Activated CD4-positive, alpha-beta T cell treated with anti-CD3 and anti-CD28 coated beads, Interleukin-2, amount 50 U/mL, for 4 hours (primary cell): ENCODE results near the gene LYPD6B.

ENCODE experiments used
- DNase-seq, 2 experiments: peaks; one replicate each; pipeline ENCODE4 v3.0.0-alpha.2; 2020

LYPD6B gene

DNA sequence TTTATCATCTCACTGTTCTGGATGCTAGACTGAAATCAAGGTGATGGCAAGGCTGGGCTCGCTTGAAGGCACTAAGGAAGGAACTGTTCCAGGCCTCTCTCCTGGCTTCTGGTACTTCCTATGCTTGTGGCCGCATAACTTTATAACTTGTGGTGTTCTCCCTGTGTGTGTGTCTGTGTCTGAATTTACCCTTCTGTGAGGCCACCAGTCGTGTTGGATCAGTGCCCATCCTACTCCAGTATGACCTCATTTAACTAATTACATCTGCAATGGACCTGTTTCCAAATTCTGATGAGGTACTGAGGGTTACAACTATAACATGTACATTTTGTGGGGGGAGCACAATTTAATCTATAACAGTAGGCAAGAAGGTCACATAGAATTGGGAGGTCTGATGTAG, 41.6 kb downstream of the LYPD6B start:
- no peak for DNase-seq

GRCh38 chr2:149080971-149081370, 42.5 kb downstream of the LYPD6B start:
- no peak for DNase-seq

DNA sequence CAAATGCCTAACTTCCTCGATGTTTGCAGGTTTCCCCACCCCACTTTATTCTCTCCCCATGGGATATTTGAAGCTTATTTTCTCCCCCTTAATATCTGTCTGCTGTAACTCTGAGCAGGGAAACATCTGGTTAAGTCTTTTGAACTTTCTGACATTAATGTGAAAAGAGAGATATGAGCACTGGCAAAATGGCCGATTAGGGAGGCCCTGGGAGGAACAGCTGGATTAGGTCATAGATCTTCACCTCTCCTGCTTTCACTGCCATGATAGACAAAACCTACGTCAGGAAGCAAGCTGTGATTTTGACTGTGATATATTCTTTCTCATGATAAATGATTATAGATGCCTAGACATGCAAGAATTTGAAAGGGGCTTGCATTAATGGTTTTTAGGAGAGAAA, 43.6 kb downstream of the LYPD6B start:
- no peak for DNase-seq

GRCh38 chr2:149082735-149083134, 44.2 kb downstream of the LYPD6B start:
- no peak for DNase-seq

DNA sequence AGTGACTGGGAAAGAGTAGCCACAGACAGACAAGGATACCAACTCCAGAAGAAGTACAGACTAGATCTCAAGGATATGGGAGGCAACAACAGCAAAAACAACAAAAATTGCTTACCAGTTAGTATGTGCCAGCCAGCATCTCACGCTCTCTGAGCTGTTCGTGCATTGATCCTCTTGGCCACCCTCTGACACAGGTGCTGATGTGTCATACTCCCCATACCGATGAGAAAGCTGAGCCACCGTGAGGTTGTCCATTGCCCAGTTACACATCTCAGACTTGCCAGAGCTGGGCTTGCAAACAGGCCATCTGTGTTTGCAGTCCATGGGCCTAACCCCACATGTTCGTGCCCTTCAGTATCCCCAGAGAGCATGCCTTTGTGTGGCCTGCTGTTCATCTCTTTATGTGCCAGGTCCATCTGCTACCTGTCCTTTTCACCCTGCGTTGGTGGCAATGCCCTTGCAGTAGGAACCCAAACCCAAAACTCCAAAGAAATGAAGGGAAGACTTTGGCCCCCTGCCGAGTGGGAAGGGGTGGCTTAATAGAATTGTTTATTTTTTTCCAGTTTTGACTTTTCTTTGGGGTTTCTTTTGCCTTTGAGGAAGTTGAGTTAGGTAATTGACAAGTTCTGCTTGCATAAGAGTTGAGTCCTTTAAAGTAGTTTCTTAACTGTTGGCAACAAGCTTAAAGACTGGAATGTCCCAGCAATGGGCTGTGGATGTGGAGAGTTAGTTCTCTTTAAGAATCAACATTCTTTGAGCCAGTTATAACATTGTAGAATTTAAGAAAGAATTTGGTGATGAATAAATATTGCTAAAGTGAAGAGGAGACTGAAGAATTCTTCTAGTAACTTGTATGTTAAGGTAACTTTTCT, 46.7 kb downstream of the LYPD6B start:
- DNase-seq: no peak

DNA sequence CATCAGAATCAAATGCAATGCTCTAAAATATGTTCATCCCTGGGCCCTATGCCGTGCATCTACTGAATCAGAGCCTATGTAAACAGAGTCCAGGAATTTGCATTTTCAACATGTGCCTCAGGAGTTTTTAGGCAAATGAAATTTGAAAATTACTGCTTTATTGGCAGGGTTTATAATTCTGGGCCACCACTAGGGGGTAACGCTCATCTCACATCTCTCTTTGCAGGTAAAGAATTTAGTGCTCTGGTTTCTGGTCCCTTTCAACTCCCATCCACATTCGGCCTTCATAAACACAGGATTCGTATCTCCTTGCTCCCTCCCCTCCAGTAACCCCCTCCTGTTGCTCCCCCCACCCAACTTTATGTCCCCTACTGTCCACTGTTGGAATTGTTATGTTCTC, 49.3 kb downstream of the LYPD6B start:
- no peak for DNase-seq

DNA sequence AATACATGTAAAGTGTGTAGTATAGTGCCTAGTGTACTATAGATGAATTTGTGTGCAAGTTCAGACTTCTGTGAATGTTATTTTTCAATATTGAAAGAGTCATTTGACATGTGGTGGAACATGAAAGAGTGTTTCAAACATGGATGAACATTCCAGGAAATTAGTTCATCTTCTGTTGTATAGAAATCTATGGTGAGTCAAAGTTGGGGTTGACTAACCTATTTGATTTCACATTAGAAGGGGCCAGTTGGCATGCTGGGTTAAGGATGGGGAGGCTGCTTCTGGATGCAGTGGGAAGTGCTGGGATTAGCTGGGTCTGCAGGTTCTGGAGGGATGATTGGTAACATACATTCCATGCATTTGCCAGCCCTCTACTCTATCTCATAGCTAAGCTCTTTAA, 50.6 kb downstream of the LYPD6B start:
- DNase-seq: no peak

GRCh38 chr2:149090706-149091105, 52.2 kb downstream of the LYPD6B start:
- DNase-seq: no peak

DNA sequence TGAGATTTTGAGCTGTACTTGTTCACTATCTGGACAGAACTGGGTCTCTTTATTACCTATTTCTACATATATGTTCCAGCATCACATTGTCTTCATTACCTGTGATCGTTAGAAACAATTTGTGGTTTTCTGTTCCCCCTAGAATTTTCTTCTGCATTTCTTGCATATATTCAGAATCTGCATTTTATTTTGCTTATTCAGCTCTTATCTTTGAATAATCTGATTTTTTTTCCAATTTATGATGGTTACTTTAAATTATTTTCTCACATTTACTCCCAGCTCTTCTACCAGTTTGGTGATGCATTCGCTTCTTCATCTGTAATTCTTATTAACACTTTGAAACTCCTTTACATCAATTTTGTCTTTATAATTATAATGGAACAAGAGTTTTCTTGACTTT, 55.1 kb downstream of the LYPD6B start:
- DNase-seq: no peak

DNA sequence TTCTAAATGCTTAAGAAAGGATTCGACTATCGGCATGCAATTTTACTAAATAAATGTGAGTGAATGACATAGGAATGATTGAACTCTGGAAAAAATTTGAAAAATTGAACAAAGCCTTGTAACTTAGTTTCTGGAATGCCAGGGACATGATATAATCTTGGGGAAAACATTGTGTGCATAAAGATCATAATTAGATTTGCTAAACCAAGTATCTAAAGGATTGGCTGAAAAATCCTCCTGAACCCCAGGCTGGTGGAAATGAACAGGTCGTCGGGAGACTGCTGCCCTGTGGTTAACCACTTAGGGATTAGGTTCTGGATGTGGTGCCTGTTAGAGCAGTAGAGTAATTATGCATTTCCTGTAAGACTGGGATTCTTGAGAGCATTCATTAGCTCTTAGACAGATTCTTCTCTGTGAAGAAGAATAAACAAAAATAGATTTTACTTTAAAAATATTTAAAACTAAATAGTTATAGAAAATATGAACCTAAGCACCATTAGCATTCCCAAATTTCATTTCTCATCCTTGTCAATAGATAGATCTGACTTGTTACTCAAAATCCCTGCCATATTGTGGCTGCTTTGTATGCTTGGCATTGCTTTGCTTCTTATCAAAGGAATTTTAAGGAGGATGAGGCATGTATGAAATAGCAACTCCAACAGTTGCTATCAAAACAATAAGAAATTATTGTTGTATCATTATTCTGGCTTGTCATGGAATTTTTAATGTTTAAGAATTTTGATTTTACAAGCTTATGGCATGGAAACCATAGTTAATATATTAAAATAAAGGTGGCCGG, 55.9 kb downstream of the LYPD6B start:
- DNase-seq: no peak

- no peak for DNase-seq
Measured at GRCh38 chr2:149098701-149099100, 60.2 kb downstream of the LYPD6B start.

GRCh38 chr2:149099298-149099697, 60.8 kb downstream of the LYPD6B start:
- DNase-seq: no peak

- DNase-seq: no peak
Measured at GRCh38 chr2:149100739-149101699, 62.5 kb downstream of the LYPD6B start.

- no peak for DNase-seq
Measured at GRCh38 chr2:149101818-149102217, 63.3 kb downstream of the LYPD6B start.

- DNase-seq: no peak
Measured at GRCh38 chr2:149103081-149103620, 64.7 kb downstream of the LYPD6B start.

DNA sequence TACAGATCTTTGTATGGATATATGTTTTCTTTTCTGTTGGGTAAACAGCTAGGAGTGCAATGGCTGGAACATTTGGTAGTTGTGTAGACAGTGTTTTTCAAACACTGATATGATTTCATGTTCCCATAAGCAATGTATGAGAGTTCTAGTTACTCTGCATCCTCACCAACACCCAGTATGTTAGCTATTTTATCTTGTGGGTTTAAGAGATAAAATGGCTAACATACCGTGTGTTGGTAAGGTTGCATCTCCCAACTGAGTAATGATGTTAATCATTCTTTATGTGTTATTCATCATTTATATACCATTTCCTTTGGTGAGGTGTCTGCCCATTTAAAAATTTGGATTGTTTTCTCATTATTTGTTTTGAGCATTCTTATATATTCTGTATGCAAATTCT, 65.7 kb downstream of the LYPD6B start:
- no peak for DNase-seq

DNA sequence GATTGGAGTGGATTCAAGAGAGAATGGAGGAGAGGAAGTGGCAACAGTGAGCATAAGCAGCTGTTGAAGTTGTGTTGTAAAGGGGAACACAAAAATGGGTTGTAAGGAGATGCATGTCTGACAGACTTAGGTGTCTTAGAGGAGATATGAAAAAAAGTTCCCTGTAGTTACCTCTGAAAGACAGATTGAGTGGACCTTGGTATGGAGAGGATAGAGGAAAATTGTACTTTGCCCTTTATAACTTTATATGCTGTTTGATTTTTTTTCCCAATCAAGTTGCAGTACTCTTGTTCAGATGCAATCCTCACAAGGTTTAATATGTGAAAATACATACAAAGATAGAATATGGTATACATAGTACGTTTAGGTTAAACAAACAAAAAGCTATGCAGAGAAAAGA, 73.6 kb downstream of the LYPD6B start:
- DNase-seq: no peak

DNA sequence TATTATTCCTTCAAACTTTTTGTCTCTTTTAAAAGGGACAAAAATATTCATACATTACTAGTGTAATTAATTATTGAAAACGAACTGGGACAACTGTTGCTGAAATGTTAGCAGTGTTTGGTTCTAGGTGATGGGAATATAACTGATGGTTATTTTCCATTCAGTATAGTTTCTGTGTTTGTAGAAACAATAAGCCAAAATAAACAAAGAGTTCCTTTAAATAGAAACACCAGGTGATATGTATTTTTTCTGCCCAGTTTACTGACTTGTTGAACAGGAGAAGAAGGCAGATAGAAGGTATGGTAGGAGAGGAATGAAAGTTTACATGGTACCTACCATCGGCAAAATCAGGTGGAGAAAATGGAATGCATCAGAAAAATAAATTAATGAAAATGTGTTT, 74.2 kb downstream of the LYPD6B start:
- DNase-seq: no peak

DNA sequence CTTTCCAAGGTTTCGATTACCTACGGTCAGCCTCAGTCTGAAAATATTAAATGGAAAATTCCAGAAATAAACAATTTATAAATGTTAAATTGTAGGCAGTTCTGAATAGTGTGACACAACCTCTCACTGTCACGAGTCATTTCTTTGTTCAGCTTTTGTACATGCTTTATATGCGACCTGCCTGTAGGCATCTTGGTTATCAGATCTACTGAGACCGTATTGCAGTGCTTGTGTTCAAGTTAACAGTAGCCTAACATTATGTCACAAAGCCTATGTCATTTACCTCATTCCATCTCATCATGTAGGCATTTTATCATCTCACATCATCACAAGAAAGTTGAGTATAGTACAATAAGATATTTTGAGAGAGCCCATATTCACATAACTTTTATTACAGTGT, 77.3 kb downstream of the LYPD6B start:
- DNase-seq: no peak

GRCh38 chr2:149119368-149119767, 80.9 kb downstream of the LYPD6B start:
- no peak for DNase-seq

DNA sequence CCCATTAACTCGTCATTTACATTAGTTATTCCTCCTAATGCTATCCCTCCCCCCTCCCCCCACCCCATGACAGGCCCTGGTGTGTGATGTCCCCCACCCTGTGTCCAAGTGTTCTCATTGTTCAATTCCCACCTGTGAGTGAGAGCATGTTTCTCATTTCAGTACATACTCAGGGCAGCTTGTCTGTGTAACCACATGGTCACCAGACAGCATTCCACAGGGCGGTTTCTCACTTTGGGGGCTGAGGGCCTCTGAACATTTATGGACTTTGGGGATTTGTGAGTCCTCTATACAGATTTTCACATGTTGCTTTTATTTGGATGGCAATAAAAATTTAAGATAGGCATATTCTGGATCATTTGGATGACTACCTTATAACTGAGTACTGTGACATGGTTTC, 84.0 kb downstream of the LYPD6B start:
- DNase-seq: no peak

GRCh38 chr2:149125031-149125725, 86.7 kb downstream of the LYPD6B start:
- DNase-seq: no peak
